GM21447 (cell line): ENCODE results near the gene GNAT2.
A peak's percentile ranks its signal among the peaks of the same experiment; 100 is the strongest.
"Not testable (repeated sequence)": the region's sequence is repeated elsewhere in the genome, so short reads cannot be mapped to it uniquely, and the experiment has no call there.

Source experiments
- ATAC-seq: cut with Tn5 transposase; IDR thresholded peaks from one replicate; pipeline ENCODE4 v1.9.1; 2021; ENCODE audit not compliant: unreplicated experiment

The GNAT2 gene

DNA sequence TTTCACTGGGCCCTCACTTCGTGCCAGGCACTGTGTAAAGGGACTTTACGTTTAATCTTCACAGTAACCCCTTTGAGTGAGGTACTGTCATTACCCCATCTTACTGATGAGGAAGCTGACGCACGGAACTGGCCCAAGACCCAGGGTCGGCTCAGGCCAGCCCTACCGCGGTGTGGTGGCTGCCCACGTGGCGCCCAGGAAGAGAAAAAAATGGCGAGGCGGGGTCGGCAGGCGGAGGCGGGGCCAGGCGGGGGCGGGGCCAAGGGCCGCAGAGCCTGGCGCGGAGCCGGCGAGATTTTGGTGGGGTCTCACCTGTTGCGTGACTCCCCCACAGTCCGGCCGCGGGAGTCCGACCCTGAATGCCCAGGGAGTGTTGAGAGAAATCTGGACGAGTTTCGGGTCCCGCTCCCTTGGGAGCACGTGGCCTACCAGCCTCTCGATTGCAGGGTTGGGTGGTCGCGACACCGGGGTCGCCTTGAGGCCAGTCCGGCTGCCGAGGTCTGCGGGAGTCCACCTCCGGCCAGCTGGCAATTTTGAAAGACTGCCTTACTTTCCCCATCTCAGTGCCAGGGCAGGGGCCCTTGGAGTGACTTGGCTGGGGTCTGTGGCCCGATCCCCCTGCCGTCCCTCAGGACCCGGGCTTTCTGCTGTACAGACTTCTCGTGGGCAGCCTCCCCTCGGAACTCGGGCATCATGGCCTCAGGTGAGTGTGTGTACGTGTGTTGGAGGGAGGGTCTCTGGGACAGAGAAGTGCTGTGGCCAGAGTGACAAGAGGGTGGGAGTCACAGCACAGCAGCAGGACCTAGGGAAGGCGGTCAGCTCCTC, at the start of gene GNAT2, which contains the start of gene AMPD2:
Gene GNAT2, minus strand, starts transcription at position 41 of the 825 bp plus-strand sequence. CDS start 6,746 bp downstream, outside the sequence.
Gene AMPD2, plus strand, starts transcription at position 262 of the 825 bp plus-strand sequence. CDS start 1,339 bp downstream, outside the sequence.
- peak; percentile 49 for ATAC-seq

DNA sequence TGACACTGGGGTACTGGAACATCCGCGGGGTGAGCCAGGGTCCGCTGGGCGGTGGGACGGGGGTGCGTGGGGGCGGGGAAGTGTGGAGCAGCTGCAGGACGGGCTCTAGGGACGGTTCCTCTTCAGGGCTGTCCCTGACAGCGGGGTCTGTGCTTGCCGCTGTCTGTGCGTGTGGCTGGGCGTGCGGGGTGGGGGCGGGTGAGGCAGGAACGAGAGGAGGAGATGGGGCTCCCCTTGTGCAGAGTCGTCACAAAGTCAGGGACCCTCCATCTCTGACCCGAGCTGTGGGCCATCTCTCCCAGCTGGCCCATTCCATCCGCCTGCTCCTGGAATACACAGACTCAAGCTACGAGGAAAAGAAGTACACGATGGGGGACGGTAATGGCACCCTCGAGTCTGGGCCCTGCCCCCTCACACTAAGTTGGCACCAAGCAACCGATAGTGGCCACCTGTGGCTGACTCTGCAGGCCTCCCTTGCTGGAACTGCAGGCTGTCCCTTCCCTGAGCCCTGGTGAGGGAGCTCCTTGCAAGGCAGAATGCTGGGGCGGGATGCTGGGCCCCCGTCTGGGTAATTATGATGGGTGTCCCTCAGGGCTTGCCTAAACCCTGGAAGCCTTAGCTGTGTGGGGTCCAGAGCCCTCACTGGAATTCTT, 48.8 kb upstream of the GNAT2 start:
- ATAC-seq, result no peak

GRCh38 chr1:109667452-109668122, 48.2 kb upstream of the GNAT2 start, which contains the start of gene GSTM2:
TSS of gene GSTM2 (plus strand) at chr1:109668057. CDS start at chr1:109668116, 59 bp downstream.
- peak; percentile 91 for ATAC-seq

DNA sequence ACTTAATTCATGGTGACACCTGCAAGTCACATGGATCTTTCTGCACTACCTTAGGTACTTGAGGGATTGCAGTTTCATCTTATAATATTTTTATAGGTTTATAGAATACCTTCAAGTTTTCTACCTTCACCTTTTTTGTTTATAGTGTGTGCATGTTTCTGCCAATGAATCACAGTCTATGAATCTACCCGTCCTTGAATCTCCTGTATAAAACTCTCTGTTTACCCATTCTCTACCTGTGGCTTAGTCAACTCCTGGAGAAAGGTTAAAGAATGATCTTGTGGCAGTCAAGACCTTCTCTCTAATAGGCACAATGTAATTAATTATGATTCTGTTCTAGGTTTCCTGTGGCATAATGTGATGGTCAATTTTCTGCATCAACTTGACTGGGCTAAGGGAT, 45.3 kb upstream of the GNAT2 start:
- no peak for ATAC-seq

GRCh38 chr1:109661391-109661790, 42.0 kb upstream of the GNAT2 start:
- no peak for ATAC-seq

DNA sequence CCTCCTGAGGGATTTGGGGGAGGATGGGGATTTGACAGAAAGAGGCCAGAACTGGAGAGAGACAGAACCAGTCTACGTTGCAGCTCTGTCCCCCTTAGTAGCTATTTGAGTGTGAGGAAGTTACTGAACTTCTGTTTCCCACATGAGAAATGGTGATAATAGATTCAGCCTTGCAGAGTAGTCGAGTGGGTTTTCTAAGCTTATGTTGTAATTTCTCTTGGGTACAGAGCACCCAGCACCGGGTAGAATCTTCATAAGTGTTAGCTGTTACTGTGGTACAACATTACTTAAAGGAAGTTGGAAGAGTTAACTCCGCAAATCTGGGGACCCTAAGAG, 41.2 kb upstream of the GNAT2 start:
- ATAC-seq, result not testable (repeated sequence)

DNA sequence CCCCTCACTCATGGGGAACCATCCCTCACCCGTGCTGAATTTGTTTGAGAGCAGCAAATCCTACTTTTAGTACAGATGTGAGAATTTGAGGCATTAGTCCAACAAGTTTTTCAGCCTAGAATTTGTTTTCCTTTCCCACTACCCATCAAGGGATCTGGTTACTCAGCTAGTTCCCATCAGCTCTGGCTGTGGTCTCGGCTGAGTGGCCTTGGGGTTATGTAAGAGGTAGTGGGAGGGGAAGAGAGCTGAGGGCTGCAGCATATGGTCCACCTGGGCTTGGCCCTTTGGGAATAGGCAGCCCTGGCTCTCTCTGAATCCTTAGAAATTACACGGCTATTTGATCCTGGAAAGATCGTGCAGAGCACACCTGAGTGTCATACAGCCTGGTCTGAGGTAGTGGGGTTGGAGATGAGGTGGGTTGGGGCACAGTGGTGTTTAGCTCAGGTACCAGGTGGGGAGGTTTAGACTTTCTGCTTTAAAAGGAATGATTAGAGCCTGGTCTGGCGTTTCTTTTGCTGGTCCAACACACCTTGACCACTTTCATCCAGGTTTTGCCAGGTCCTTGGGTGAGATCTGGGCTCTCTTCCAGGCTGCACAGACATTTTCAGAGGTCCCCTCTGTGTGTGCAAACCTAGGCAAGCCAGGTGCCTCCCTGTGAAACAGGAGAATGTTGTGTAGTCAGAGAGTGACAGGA, 40.7 kb upstream of the GNAT2 start:
- no peak for ATAC-seq

GRCh38 chr1:109659145-109659544, 39.7 kb upstream of the GNAT2 start:
- ATAC-seq, result no peak

DNA sequence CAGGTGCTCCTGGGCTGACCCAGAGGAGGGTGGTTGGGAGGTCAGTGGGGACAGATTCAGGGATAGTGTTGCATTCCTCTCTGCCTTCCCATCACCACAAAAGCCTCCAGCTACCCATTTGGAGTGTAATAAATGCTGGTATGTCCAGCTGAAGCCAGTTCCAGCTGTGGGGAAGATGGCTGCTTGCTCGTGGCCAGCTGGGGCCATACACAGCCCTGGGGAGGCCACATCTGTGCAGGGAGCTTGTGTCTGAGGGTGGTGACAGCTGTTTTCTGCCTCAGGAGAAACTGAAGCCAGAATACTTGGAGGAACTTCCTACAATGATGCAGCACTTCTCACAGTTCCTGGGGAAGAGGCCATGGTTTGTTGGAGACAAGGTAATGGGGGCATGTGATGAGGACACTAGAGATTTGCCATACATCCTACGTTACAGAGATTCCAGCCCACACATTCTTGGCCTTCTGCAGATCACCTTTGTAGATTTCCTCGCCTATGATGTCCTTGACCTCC, 39.2 kb upstream of the GNAT2 start:
- ATAC-seq, result no peak

- no peak for ATAC-seq
Observed at GRCh38 chr1:109657970-109658369, 38.6 kb upstream of the GNAT2 start.

GRCh38 chr1:109657395-109657794, 38.0 kb upstream of the GNAT2 start:
- no peak for ATAC-seq

- peak; percentile 89 for ATAC-seq
Observed at GRCh38 chr1:109655615-109656519, 36.5 kb upstream of the GNAT2 start, which contains the start of gene GSTM4. TSS of gene GSTM4 (plus strand) at chr1:109656099. CDS start at chr1:109656390, 291 bp downstream.

DNA sequence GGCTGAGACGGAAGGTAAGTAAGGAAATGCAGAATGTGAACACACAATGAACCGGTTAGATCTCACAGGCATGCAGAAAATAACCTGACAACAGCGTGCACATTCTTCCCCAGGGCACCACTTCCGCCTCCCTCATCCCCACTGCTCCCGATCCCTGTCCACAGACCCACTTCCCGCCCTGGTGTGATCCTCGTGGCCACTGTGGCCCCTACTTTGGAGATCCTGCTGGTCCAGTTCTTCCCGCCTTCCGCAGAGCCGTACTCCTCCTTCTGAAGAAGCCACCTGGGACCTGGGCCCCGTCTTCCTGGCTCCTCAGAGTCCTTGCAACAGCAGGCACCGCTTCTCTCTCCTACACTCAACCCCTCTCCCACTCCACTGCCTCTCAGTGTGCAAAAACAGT, 35.1 kb upstream of the GNAT2 start:
- ATAC-seq, result no peak

DNA sequence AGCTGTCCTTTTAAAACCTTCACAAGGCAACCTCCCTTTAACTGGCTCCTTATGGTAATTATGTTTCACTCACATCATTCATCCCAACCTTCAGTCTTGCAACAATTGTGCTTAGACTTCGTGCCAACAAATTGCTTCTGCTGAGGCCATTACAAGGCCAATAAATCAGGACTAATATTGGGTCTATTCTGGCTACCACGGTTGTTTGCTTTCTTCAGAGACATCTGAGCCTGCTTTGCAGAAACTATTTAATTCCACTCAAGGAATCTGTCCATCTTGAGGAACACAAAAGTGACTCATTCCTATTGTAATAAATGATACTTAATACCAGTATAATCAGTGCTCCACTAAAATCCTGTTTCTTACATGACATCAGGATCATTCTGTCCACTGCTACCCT, 33.9 kb upstream of the GNAT2 start:
- no peak for ATAC-seq

GRCh38 chr1:109652402-109652801, 33.0 kb upstream of the GNAT2 start:
- no peak for ATAC-seq

GRCh38 chr1:109650609-109651008, 31.2 kb upstream of the GNAT2 start:
- no peak for ATAC-seq

DNA sequence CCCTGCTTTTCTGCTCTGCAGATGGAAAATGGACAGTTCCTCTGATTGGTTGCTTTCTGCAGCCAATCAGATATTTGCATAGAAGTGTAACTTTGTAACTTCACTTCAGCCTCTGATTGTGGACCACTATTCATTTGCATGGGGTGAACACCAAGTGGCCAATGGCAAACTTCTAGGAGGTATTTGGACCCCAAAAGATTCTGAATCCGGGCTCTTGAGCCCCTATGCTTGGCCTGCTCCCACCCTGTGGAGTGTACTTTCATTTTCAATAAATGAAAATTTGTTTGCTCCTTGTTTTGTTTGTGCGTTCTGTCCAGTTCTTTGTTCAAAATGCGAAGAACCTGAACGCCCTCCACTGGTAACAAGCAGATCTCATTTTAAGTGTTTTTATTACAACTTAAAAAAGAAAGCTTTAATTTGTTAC, 30.1 kb upstream of the GNAT2 start:
- no peak for ATAC-seq

GRCh38 chr1:109644670-109645069, 25.3 kb upstream of the GNAT2 start:
- ATAC-seq, result no peak

GRCh38 chr1:109643385-109644230, 24.2 kb upstream of the GNAT2 start:
- peak; percentile 71 for ATAC-seq
